GM19455 (cell line): ENCODE data around the gene UTS2B.
A peak's percentile ranks its signal among the peaks of the same experiment; 100 is the strongest.

Experiments
- ATAC-seq: cut with Tn5 transposase; IDR thresholded peaks from one replicate; pipeline ENCODE4 v1.9.1; 2021; ENCODE audit not compliant: unreplicated experiment

Gene UTS2B

DNA sequence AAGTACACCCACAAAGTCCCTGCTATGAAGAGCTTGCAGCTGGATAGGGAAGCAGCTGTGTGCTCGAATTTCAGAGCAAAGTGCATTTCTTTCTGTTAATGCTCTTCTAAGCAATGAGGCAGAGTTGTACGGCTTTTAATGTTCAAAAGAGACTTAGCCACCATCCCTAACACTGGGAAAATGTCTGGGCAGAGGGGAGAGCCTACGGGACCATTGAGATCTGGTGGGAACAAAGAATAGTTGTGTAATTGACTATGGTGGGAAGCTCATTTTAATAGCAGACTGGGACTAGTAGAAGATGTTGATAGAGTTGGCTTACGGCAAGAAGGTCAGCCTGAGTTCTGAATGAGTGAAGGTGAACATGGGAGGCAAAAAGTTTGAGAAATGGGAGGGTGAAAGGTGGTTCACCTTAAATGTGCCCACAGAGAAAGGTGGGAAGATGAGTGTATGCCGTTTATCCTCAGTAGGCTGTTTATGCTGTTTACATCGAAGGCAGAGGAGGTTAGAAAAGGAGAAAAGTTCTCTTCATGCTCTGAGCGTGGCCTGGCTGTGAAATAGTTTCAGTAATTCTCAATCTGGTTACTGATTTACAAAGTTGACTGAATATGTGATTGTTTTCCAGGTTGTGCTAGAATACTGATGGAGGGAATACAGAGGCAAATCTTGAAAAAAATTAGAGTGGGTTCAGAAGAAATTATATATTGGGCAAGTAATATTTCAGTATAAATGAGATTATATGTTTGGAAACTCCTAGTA lies 22.9 kb upstream of the UTS2B start:
- no peak for ATAC-seq

- no peak for ATAC-seq
Measured at GRCh38 chr3:191352014-191352413, 21.7 kb upstream of the UTS2B start.

- no peak for ATAC-seq
Measured at GRCh38 chr3:191350396-191351090, 20.2 kb upstream of the UTS2B start.

GRCh38 chr3:191348098-191348497 lies 17.8 kb upstream of the UTS2B start:
- ATAC-seq = peak; percentile 42

- ATAC-seq = no peak
Measured at GRCh38 chr3:191347228-191347627, 16.9 kb upstream of the UTS2B start.

DNA sequence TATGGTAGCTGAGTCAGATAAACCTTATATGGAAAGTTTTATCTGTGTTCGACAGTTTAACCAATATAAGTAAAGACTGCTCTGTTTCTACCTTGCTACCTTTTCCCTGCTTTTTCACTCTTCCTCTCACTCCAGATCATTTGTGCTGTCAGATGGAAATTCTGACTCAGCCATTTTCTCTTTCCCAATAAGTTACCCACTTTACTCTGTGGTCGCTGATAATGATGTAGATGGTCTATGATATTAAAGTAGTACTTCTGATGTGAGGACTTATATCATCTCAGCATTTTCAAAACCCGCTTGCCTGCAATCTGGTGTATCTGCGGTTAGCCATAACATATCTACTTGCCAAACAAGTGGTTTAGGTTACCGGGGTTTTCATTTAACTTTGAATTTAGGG lies 15.0 kb upstream of the UTS2B start:
- no peak for ATAC-seq

DNA sequence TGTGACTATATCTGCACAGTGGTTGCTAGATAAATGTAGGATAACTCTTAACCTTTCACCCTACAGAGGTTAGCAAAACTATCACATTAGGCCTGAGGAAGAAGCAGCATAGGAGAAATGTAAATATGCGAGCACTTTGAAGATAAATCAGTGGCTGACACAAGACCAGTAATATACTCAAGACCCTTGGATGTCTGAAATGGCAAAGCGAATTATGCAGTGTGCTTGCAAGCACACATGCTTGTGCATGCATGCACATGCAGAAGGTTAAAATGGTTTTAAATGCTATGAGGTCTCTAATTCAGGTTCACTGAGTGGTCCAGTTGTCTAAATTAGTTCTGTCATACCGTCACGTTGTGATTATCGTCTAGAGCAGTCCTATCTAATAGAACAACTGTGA lies 13.6 kb upstream of the UTS2B start:
- ATAC-seq = no peak

DNA sequence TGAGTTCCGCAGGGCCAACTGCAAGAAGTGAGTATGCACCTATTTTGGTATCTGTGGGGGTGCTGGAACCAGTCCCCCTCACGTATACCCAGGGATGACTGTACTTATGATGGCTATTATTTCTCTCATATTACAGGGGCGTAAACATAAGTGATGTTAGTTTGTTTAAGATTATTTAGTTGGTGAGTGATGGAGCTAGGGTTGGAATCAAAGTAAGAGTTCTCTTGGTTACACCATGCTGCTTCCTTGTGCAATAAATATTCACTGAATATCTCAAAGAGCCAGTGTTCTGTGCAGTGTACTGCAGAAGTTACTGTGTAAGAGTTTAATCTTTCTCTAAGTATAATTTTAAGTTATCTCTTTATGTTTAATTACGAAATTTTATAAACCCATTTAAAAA lies 12.8 kb upstream of the UTS2B start:
- ATAC-seq = no peak

DNA sequence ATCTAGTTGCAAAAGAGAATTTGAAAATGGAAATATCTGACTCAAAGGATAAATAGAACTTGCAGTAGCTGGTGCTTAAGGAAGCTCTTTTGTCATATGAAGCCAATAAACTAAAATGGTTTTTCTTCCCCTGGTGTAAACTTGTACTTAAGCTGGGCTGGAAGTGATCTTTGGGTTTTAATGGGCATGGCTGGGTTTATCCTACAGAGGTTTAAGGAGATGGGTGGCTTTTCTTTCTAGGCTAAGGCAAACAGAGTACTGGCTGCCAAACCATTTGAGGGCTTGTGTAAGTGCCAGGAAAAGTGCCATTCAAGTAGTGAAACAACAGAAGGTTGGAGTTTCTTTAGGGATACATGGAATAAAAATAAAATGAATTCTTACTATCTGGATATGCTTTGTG lies 12.1 kb upstream of the UTS2B start:
- ATAC-seq = no peak

DNA sequence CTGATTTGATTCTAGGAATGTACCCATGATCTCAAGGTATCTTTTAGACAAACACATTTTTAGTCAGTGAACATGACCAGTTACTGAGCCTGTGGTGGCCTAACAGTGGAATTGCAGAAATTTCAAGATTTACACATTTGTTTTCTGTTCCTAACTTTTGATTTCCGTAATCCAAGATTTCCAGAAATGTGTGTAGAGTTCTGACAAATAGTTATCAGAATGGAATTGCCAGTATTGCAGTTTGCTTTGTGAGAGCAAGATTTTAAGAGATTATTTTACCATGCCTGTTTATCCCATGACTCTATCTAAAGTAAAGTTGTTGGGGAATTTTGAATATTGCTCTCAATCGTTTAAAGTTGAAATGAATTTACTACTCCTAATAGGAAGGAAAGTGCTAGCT lies 11.7 kb upstream of the UTS2B start:
- no peak for ATAC-seq

DNA sequence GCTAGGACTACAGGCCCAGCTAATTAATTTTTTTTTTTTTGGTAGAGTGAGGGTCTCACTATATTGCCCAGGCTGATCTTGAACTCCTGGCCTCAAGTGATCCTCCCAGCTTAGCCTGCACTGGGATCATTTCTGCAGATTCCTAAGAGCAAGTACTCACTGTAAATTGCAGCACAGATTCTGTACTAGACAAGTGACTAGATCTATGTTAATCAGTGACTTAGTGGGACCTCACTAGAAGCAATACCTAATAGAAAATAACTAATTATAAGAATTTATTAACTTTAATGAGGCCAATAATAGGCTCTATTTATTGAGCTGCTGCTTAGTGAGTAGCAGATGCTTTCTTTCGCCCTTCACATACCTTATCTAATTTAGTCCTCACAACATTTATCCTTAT lies 10.6 kb upstream of the UTS2B start:
- no peak for ATAC-seq

DNA sequence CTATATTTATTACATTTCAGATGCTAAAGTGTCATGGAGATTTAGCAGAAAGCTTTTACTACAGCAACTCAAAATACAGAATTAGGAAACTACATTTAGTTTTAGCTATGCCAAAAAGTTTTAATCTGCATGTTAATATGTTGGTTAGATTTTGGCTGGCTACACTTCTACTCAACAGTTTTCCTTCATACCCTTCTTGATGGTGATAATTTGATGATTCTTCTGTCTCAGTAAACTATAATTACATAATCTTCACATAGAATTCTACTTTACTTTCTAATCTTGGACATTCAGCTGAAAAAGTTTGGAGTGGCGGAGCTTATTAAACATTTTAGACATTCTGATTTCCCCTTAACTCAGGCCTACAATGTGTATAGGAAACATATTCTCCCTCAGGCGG lies 10.0 kb upstream of the UTS2B start:
- no peak for ATAC-seq

- no peak for ATAC-seq
Measured at GRCh38 chr3:191339316-191339917, 9.1 kb upstream of the UTS2B start.

DNA sequence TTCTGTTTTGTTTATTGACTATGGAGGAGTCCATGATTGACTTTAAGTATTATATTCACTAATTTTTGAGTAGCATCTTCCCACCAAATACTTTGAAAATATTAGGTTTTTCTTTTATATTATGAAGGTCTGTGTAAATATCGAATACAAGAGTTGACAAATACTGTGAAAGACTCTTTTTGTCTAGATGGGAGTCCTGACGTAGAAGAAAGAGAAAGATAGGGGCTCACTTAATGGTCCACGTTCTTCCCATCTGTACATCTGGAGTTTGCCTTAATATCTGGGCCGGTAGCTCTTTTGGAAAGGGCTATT lies 7.8 kb upstream of the UTS2B start:
- ATAC-seq = no peak

DNA sequence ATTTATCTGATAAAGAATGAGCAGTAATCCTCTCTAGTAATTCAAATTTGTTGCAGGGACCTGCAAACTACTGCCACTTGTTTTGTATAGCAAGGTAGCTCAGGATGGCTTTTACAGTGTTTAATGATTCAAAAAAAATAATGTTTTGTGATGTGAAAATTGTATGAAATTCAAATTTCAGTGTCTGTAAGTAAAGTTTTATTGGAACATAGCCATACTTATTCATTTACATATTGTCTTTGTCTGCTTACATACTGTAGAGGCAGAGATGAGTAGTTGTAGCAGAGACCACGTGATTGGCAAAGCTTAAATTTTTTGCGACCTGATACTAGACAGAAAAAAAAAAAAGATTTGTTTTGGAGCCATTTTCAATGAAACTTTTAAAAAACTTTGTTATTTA lies 6.5 kb upstream of the UTS2B start:
- ATAC-seq = peak; percentile 60

- no peak for ATAC-seq
Measured at GRCh38 chr3:191334346-191334893, 4.1 kb upstream of the UTS2B start.

DNA sequence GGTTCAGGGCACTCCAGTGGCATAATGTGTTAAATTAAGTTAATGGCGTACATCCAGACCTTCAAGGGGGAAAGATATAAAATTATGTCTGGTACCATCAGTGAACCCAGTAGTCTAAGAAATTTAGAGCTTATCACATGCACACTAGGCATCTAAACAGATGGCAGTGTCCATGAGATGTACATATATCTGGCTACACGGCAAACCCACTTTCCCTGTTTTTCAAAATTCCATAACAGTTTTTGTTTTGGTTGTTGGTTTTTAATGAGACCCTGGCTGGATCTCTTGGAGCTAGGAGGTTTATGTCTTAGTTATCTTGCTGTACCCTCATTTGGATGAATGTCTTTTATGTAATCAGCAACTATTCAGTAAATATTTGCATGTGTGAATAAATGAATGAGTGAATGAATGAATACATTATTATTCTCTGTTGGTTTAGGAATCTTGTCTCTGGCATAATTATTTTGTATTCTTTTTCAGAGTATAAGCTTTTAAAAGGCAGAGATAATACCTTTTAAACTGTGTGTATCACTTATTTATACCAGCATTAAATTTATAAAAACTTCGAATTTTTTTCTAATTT lies 3.1 kb upstream of the UTS2B start:
- no peak for ATAC-seq

GRCh38 chr3:191331388-191331787 lies 1.1 kb upstream of the UTS2B start:
- ATAC-seq = no peak

GRCh38 chr3:191330530-191331048 lies 263 bp upstream of the UTS2B start:
- no peak for ATAC-seq

DNA sequence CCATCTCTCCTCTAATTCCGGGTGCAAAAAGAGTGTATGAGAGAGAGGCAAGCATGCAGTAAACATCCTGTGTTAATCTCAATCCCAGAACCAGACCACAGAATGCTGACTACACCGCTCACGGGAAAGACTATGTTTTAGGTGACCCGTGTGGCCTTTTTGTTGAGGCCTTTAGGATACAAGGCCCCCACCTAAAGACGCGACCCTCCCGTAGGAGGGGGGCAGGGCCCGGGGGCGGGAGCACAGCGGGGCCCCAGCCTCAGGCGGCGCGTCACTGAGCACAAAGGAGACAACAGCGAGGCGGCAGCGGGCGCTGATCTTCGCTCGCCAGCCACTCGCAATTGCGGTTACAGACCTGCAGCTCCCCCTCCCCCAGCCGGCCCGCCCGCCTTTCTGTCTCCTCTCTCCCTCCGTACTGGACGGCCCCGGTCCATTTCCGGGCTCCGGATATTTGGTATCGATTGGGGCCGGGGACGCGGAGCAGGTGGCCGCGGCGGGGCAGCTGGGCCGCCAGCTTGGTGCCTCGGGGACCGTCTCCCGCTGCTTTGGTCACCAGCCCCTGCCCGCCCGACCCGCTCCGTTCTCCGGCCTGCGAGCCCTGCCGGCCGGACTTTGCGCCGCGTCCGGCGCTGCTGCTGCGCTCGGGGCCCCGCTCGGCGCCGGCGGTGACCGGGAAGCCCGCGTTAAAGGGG lies 1.2 kb downstream of the UTS2B start, which contains the start of gene CCDC50:
Gene CCDC50, plus strand, starts transcription at position 433 of the 692 bp plus-strand sequence. CDS start 281 bp downstream, outside the sequence.
- ATAC-seq = peak; percentile 83
